GM19025 (cell line): ENCODE data around the gene HERC4.

ENCODE experiments used
- ATAC-seq: cut with Tn5 transposase; IDR thresholded peaks from one replicate; pipeline ENCODE4 v1.9.1; 2021; ENCODE audit warnings: mild to moderate bottlenecking, low read depth, moderate library complexity; ENCODE audit not compliant: unreplicated experiment

HERC4 gene

DNA sequence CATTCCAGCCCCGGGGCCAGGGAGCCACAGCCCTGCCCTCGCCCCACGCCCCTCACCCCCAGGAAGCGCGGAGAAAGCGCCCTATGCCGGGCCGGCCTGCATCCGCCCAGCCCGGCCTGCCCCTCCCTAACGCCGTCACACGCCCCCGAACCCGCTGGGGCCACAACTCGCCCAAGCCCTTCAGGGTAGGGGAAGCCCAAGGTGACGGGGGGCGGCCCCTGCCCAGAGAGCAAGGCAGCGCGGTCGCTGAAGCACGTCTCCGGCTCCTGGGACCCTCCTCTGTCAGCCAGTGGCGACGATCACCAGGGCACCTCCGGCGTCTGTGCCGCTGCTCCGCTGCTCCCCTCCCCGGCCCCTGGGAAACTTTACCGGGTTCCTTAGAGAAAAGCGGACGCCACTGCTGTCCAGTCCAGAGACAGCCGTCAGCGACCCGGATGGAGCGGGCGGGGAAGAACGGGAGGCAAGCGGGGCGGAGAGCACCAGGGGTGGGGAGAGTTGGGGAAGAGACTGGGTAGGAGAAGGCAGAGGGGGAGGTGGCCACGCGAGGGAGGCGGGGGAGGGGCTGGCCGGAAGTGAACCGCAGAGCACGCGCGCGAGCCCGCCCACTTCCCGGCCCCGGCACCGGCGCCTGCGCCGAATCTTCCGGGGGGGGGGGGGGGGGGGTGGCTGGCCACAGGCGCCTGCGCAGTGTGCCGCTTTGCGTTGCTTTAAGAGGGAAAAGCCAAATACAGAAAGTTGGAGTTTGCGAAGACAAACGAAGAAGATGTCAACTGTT, at the start of gene HERC4:
TSS of gene HERC4 (minus strand) at position 509 of the 775 bp plus-strand sequence. CDS start 2,175 bp downstream, outside the sequence.
- ATAC-seq = peak; percentile 93

DNA sequence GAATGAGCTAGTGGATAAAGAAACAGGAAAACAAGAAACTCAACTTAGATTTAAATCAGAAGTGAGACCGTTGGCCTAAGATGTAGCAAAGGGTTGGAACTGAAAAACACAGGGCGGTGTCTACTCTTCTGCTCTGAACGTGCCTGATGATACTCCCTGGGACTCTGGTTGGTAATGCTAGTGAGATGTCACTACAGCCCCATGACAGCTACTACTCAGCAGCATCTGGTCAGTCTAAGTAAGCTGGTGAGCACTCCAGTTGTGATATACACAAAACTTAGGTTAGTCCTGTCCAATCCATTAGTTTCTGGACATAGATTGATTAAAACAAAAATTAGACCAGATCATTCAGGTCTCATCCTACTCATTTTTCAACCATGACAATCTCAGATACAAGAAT, 49.6 kb upstream of the HERC4 start:
- no peak for ATAC-seq

- ATAC-seq = no peak
These were observed 46.8 kb upstream of the HERC4 start for GRCh38 chr10:68121852-68122251.

DNA sequence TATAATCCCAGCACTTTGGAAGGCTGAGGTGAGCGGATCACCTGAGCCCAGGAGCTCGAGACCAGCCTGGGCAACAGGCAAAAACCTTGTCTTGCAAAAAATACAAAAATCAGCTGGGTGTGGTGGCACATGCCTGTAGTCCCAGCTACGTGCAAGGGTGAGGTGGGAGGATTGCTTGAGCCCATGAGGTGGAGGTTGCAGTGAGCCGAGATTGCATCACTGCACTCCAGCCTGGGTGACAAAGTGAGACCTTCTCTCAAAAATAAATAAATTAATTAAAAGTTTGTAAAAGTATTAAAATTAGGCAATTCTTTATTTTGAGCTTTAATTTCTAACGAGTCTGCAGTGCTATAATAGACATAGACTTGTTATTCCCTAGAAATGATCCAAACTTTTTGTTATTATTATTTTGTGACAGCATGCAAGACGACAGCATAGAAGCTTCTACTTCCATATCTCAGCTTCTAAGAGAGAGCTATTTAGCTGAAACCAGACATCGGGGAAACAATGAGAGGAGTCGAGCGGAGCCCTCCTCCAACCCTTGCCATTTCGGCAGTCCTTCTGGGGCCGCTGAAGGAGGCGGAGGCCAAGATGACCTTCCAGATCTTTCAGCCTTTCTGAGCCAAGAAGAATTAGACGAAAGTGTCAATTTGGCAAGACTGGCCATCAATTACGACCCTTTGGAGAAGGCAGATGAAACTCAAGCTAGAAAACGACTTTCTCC, 46.1 kb upstream of the HERC4 start:
- ATAC-seq = no peak

GRCh38 chr10:68118657-68119056, 43.6 kb upstream of the HERC4 start:
- no peak for ATAC-seq

DNA sequence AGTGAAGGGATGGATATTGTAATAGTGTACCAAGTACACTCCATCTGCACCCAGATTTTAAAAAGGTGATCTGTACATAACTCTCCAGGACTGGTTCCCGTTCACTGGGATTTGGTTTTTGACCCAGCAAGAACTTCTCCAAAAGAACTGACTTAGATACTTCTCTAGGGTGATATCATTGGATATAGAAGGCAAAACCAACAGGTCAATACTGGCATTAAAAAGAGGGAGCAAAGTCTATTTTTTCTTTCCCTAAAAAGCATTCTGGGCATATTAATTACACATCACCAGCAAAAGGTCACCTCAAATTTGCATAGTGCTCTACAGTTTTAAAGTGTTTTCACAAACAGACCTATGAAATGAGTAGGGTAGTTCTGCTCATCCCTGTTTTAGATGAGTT, 37.8 kb upstream of the HERC4 start:
- no peak for ATAC-seq

DNA sequence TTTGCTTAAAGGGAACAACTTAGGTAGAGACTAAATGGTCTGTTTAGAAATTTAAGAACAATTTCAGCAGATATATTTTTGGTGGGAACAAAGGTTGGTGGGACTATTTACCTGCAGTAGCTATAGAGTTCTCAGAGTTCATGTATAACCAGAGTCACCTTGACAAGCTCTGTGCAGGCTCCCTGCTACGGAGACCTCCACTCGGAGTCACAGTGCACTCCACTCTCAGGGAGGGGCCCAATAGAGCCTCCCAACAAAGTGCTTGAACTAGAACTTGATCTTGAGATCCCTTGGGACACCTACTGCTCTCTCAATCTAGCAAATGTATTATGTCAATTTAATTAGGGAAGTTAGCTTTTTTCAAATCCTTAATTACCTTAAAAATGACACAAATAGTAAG, 36.5 kb upstream of the HERC4 start:
- no peak for ATAC-seq

DNA sequence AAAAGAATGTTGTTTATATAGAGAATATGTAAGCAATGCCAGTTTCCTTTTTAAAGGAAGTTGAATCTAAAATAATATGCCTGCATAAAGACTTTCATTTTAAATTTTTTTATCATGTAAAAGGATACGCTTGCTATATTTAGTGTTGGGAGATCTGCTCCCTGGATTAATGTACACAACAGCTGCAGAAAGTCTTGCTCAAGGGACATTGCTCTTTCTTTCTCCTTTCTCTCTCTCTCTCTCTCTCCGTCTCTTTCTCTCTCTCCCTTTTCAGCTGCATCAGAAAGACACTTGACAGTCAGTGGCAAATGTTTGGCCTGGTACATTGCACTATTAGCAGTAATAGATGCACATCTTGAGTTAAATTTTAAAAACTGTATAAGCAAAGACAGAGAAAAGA, 34.9 kb upstream of the HERC4 start:
- no peak for ATAC-seq

- no peak for ATAC-seq
These were observed 34.2 kb upstream of the HERC4 start, which contains the start of gene MYPN for GRCh38 chr10:68109331-68109730. Gene MYPN (plus strand): TSS chr10:68109488. CDS start chr10:68121439, 11,951 bp downstream.

DNA sequence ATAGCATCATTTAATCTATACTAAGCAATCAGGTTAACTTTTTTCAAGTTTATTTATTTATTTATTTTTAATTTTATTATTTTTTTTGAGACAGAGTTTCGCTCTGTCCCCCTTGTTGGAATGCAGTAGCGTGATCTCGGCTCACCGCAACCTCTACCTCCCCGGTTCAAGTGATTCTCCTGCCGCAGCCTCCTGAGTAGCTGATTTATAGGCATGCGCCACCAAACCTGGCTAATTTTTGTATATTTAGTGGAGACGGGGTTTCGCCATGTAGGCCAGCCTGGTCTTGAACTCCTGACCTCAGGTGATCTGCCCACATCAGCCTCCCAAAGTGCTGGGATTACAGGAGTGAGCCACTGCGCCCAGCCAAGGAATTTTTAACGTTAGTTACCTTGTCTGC, 33.6 kb upstream of the HERC4 start:
- ATAC-seq = no peak

DNA sequence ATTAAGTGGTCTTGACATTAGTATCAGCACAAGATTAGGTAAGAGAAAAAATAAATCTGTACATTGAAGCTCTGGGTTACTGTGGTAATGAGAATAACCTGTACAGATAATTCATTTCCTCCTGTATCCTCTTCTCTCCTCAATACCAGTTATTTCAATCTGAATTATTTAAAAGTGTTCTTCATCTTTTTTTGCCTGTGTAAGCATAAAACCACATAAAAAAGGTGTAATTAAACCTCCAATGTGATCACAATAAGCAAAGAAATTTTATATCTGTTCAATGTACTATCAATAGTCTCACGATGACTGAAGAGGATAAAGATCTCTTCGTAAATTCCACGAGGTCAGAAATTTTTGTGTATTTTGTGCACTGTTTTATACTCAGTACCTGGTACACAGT, 33.0 kb upstream of the HERC4 start:
- no peak for ATAC-seq

DNA sequence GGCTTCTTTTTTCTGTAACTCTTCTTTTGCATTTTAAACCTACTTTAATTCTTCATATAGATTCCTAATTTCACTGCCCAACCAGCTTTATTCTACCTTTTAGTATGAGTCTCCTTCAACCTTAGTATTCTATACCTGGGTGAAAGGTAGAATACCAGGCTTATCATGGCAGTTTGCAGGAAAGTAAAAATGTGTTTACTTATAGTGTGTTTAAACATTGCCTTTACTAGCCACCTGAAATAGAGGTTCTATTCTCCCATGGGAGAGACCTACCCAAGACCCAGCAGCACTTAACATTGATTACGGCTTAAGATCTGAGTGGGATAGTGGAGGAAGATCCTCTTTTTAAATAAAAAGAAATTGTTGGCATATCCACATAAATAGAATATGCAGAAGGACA, 32.6 kb upstream of the HERC4 start:
- no peak for ATAC-seq

- ATAC-seq = no peak
These were observed 31.6 kb upstream of the HERC4 start for GRCh38 chr10:68106656-68107055.

DNA sequence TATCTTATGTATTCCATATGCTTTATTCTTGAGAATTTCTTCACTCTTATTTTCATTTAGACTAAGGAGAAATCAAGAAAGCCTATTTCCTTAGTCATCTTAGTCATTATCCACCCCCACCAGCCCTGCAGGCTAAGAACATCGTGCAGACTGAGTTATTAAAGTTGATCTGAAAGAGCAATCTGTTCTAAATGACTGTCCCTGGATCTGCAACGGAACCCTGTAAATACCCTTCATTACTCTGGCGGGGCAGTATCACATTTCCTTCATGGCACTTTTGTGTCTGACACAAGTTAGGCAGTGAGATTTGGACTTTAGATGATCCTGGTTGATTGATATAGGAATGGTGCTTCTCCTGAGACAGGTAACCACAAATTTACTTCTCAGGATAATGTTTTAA, 30.7 kb upstream of the HERC4 start:
- ATAC-seq = no peak

GRCh38 chr10:68103901-68104300, 28.8 kb upstream of the HERC4 start:
- ATAC-seq = no peak

DNA sequence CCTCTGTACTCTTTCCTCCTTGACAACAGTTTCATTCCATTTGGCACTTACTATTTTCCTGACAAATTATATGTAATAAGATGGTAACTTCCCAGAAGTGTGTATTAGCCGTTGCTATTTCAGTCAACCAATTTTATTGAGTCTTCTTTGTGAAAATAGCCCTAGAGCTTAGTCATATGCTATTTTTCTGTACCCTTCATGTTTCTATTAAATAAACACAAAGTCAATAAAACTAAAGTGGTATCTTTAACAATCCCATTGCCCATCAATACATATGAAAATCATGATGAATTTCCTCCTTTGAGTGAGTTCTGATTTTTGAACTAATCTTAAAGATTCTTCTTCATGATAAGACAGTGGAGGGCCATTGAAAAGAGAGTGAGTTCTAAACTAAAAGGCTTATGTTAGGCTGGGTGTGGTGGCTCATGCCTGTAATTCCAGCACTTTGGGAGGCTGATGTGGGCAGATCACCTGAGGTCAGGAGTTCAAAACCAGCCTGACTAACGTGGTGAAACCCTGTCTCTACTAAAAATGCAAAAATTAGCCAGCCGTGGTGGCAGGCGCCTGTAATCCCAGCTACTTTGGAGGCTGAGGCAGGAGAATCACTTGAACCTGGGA, 28.3 kb upstream of the HERC4 start:
- ATAC-seq = no peak

GRCh38 chr10:68101066-68101465, 26.0 kb upstream of the HERC4 start:
- ATAC-seq = no peak

- no peak for ATAC-seq
These were observed 24.7 kb upstream of the HERC4 start for GRCh38 chr10:68099736-68100135.

DNA sequence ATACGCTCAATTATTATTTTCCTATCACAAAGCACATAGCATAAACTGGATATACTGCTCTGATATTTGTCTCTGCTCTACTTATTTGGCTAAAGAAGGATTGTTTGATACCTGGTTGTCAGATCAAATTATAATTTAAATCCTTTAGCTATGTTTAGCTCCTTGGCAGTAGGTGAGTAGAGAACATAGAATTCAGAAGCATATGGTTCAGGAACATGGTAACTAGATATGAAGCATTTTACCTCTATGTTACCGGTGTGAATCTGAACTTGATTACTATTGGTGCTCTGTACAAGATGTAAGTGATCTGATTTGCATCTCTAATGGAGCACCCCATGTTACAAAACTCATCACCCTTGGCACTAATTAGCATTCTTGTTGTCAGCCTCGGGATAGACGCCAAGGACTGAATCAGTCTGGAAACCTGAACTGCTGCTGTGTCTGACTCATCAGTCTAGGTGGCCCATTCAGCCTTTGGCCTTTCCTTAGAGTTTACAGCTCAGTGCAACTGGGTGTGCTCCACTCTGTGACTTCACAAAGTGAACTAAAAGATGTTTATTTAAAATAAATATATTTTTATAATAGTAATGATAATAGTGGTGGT, 21.9 kb upstream of the HERC4 start:
- ATAC-seq = no peak

DNA sequence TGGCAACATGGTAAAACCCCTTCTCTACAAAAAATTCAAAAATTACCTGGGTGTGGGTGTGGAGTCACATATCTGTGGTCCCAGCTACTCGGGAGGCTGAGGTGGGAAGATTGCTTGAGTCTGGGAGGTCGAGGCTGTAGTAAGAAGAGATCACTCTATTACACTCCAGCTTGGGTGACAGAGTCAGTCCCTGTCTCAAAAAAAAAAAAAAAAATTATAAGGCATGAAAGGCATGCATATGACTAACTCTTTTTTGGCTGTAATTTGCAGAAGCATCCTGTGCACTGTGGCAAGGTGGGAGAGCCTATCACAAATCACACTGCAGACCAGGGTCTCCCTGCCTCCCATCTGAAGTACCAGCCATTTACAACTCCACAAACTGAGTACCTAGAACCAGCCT, 20.1 kb upstream of the HERC4 start:
- no peak for ATAC-seq

GRCh38 chr10:68092512-68092911, 17.4 kb upstream of the HERC4 start:
- ATAC-seq = no peak
